Duodenal mucosa (tissue), 2 donors: ENCODE results near the gene ARL17A.
"Not testable (repeated sequence)": the region's sequence is repeated elsewhere in the genome, so short reads cannot be mapped to it uniquely, and the experiment has no call there.

ENCODE experiments used
- H3K27ac ChIP-seq: one replicate; pipeline ENCODE4 v1.7.0; 2013; ENCODE audit warnings: low read depth, low read length
- H3K27me3 ChIP-seq, 2 donors: one replicate each; pipeline ENCODE4 v1.7.0; 2013; ENCODE audit warnings: low read length in 2 of 2, control low read depth in 1 of 2; ENCODE audit not compliant: insufficient read depth in 2 of 2, control insufficient read depth in 1 of 2
- H3K36me3 ChIP-seq, 2 donors: one replicate each; pipeline ENCODE4 v1.7.0; 2013; ENCODE audit warnings: low read length in 2 of 2, control low read depth in 1 of 2; ENCODE audit not compliant: insufficient read depth in 2 of 2, control insufficient read depth in 1 of 2
- H3K4me1 ChIP-seq, 2 donors: one replicate each; pipeline ENCODE4 v1.7.0; 2013; ENCODE audit warnings: low read length in 2 of 2, control low read depth in 1 of 2; ENCODE audit not compliant: insufficient read depth in 2 of 2, control insufficient read depth in 1 of 2
- H3K4me3 ChIP-seq, 2 donors: one replicate each; pipeline ENCODE4 v1.7.0; 2013; ENCODE audit warnings: low read length in 2 of 2, low read depth in 1 of 2
- H3K9ac ChIP-seq, 2 donors: one replicate each; pipeline ENCODE4 v1.7.0; 2013; ENCODE audit warnings: low read length in 2 of 2, low read depth in 1 of 2
- H3K9me3 ChIP-seq, 2 donors: one replicate each; pipeline ENCODE4 v1.7.0; 2013; ENCODE audit warnings: low read length in 2 of 2, control low read depth in 1 of 2; ENCODE audit not compliant: control insufficient read depth in 1 of 2

ARL17A gene

DNA sequence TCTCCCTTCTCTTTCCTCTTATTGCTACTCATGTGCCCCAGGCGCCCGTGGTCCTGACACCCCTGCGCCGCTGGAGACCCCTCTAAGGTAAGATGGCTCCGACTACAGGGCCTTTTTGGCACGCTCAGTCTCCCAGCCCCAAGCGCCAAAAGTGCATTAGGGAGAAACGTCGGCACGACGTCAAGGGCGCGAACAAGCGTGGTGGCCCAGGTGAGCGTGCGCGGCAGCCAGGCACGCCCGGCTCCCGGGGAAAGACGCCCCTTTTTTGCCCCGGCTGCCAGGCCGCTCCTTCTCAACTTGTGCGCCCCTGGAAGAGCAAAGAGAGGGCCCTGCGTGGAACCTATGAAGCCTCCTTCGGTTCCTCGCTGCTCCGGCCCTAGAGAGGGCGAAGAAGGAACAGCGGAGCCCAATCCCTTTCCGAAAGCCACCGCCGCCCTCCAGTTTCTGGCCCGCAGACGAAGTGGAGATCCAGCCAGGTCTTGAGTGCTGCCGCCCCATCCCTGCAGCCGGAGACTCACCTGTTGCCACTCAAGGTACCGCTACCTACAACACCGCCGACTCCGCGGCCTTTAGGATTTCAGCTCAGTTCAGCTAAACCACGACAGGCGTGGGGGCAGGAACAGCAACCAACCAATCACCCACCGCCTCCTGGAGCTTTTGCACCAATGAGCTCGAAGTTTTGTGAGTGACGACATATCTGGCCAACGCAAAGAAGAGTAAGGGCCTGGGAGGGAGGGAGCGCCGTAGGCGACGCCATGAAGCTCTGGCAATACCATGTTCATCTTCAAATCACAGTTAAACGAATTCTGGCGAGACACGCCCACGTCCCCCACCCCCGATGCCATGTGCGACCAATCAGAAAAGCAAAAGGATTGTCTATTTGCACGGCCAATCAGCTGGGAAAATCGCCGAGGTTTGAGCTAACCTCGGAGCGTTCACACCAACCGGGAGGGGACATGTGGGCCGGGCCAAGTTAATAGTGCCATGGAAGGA, at the start of gene ARL17A:
Gene ARL17A, minus strand, starts transcription at position 609 of the 993 bp plus-strand sequence. CDS start 3,369 bp downstream, outside the sequence.
- not testable (repeated sequence) for H3K9me3 ChIP-seq, H3K27ac ChIP-seq, H3K36me3 ChIP-seq, H3K4me1 ChIP-seq, H3K9ac ChIP-seq, H3K4me3 ChIP-seq, H3K27me3 ChIP-seq

GRCh38 chr17:46628753-46629436, 49.4 kb upstream of the ARL17A start:
- H3K9ac ChIP-seq, H3K4me3 ChIP-seq, H3K27me3 ChIP-seq, H3K9me3 ChIP-seq, H3K27ac ChIP-seq, H3K4me1 ChIP-seq, H3K36me3 ChIP-seq: not testable (repeated sequence)

DNA sequence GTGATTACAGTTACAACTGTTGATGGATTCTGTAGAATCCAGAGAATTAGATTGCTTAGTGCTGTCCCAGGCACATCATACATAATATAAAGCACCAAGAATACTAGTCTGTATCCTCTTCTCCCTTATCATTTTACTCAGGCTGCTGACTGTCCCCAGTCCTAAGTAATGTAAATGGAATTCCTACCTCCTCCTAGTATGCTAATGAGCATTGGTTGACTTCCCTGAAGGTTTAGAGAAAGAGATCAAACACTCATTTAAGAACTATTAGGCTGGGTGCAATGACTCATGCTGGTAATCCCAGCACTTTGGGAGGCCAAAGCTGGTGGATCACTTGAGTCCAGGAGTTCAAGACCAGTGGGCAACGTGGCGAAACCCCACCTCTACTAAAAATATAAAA, 48.0 kb upstream of the ARL17A start:
- H3K9ac ChIP-seq, H3K27ac ChIP-seq, H3K9me3 ChIP-seq, H3K4me1 ChIP-seq, H3K36me3 ChIP-seq, H3K4me3 ChIP-seq, H3K27me3 ChIP-seq: not testable (repeated sequence)

DNA sequence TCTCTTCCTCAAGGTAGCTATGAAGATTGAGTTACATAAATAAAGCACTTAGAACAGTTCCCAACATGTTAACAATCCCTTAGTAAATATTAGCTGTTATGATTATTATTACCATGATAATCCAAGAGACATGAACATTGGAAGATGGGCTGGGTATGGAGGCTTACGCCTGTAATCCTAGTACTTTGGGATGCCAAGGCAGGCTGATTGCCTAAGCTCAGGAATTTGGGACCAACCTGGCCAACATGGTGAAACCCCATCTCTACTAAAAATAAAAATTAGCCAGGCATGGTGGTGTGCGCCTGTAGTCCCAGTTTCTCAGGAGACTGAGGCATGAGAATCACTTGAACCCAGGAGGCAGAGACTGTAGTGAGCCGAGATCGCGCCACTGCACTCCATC, 45.2 kb upstream of the ARL17A start:
- not testable (repeated sequence) for H3K27ac ChIP-seq, H3K4me3 ChIP-seq, H3K27me3 ChIP-seq, H3K9ac ChIP-seq, H3K36me3 ChIP-seq, H3K4me1 ChIP-seq, H3K9me3 ChIP-seq

DNA sequence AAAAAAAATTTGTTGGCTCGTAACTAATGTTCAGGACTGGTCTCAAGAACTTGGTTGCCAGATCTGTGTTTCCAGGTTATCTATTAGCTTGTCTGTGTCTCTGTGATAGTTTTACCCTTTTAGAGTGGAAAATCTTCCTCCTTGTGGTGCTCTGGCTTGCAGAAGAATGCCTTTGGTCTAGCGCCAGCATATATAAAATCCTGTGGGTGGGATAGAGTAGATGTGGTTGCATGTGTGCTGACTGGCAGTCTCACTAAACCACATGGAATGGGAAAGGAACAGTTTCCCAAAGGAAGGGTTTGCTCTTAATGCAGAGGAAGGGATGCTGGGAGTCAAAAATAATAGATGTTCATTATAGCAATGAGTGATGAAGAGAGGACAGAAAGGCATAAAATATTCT, 44.3 kb upstream of the ARL17A start:
- not testable (repeated sequence) for H3K4me3 ChIP-seq, H3K27me3 ChIP-seq, H3K27ac ChIP-seq, H3K36me3 ChIP-seq, H3K4me1 ChIP-seq, H3K9ac ChIP-seq, H3K9me3 ChIP-seq

DNA sequence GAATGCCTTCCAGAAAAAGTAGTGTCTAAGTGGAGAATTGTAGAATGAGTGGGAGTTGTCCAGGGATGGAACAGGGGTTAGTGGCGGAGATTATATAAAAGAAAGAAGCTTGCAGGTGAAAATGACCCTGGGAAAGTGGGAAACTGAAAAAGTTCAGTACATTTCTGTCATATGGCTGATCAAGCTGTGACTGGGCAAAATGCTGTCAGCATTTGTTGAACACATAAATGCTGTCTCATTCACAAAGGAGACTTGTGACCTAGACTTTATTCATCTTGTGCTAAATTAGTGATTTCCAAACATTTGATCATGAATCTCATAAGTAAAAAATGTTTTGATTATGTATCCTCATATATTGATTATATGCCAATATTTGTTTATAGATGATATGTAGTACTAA, 39.5 kb upstream of the ARL17A start:
- H3K4me3 ChIP-seq, H3K9me3 ChIP-seq, H3K27me3 ChIP-seq, H3K9ac ChIP-seq, H3K27ac ChIP-seq, H3K36me3 ChIP-seq, H3K4me1 ChIP-seq: not testable (repeated sequence)

GRCh38 chr17:46617121-46617520, 37.6 kb upstream of the ARL17A start:
- H3K27ac ChIP-seq, H3K9me3 ChIP-seq, H3K4me1 ChIP-seq, H3K4me3 ChIP-seq, H3K9ac ChIP-seq, H3K27me3 ChIP-seq, H3K36me3 ChIP-seq: not testable (repeated sequence)

- H3K27me3 ChIP-seq, H3K4me3 ChIP-seq: not testable (repeated sequence)
Measured at GRCh38 chr17:46613876-46614275, 34.4 kb upstream of the ARL17A start.

GRCh38 chr17:46611304-46611703, 31.8 kb upstream of the ARL17A start:
- H3K27ac ChIP-seq, H3K9ac ChIP-seq, H3K4me1 ChIP-seq, H3K27me3 ChIP-seq, H3K4me3 ChIP-seq, H3K36me3 ChIP-seq, H3K9me3 ChIP-seq: not testable (repeated sequence)

More at GRCh38 chr17:46613876-46614275, 34.4 kb upstream of the ARL17A start:
- H3K27ac ChIP-seq, H3K9ac ChIP-seq, H3K4me1 ChIP-seq, H3K36me3 ChIP-seq, H3K9me3 ChIP-seq: not testable (repeated sequence)

DNA sequence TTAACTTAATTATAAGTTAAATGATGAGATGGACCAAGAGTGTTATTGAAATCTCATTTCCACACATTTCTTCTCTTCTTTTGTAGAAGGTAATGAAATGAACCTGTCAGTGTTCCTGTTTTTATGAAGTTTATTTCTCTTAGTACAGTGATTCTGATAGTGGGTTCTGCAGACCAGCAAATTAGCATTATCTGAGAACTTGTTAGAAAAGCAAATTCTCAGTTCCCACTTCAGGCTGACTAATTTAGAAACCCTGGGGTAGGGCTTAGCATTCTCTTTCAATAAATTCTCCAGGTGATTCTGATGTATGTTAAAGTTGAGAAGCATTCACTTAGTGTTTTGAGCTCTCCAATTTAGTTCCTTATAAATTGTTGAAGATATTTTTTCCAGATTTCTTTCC, 23.6 kb upstream of the ARL17A start:
- not testable (repeated sequence) for H3K27me3 ChIP-seq, H3K9ac ChIP-seq, H3K4me1 ChIP-seq, H3K27ac ChIP-seq, H3K36me3 ChIP-seq, H3K4me3 ChIP-seq, H3K9me3 ChIP-seq
